Panc1 (cell line): ENCODE data around the gene EYS.

Source experiments
- CTCF ChIP-seq: fragments of 450-650 bp; IDR thresholded peaks from 2 replicates; pipeline ENCODE4 v1.5.1; 2017; ENCODE audit warnings: mild to moderate bottlenecking
- POLR2AphosphoS5 ChIP-seq: IDR thresholded peaks from 2 replicates; pipeline ENCODE4 v1.6.1; 2012; ENCODE audit warnings: mild to moderate bottlenecking, low read depth, low read length, moderate library complexity
- TCF7L2 ChIP-seq: IDR thresholded peaks from 2 replicates; pipeline ENCODE4 v1.6.1; 2011; ENCODE audit warnings: mild to moderate bottlenecking, low read depth, low read length, inconsistent platforms
- TF ChIP-seq, protein P1 (sequence below), 2 experiments: IDR thresholded peaks; 2 replicates each; pipeline ENCODE4 v1.6.1; 2011 to 2012; ENCODE audit warnings: low read depth in 2 of 2, control low read depth in 1 of 2, low read length in 1 of 2, mild to moderate bottlenecking in 1 of 2, moderate library complexity in 1 of 2; ENCODE audit not compliant: insufficient read depth in 1 of 2

GRCh38 chr6:63739094-63739687 is 1967.8 kb downstream of the EYS start:
- TF ChIP-seq CTCF, result no peak
- TF ChIP-seq POLR2AphosphoS5, result no peak
- TF ChIP-seq, protein P1, sequence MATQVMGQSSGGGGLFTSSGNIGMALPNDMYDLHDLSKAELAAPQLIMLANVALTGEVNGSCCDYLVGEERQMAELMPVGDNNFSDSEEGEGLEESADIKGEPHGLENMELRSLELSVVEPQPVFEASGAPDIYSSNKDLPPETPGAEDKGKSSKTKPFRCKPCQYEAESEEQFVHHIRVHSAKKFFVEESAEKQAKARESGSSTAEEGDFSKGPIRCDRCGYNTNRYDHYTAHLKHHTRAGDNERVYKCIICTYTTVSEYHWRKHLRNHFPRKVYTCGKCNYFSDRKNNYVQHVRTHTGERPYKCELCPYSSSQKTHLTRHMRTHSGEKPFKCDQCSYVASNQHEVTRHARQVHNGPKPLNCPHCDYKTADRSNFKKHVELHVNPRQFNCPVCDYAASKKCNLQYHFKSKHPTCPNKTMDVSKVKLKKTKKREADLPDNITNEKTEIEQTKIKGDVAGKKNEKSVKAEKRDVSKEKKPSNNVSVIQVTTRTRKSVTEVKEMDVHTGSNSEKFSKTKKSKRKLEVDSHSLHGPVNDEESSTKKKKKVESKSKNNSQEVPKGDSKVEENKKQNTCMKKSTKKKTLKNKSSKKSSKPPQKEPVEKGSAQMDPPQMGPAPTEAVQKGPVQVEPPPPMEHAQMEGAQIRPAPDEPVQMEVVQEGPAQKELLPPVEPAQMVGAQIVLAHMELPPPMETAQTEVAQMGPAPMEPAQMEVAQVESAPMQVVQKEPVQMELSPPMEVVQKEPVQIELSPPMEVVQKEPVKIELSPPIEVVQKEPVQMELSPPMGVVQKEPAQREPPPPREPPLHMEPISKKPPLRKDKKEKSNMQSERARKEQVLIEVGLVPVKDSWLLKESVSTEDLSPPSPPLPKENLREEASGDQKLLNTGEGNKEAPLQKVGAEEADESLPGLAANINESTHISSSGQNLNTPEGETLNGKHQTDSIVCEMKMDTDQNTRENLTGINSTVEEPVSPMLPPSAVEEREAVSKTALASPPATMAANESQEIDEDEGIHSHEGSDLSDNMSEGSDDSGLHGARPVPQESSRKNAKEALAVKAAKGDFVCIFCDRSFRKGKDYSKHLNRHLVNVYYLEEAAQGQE (IDR thresholded peaks at IDR 0.05; ENCODE audit: insufficient read depth in 1 of 2, low read depth in 2 of 2, low read length in 1 of 2), result no peak
- no peak for TF ChIP-seq TCF7L2
